H54 (cell line): ENCODE measurements around the gene TMEM263.
A peak's percentile ranks its signal among the peaks of the same experiment; 100 is the strongest.

Experiments used
- DNase-seq: peaks from one replicate; pipeline ENCODE4 v3.0.0; 2011; ENCODE audit warnings: low spot score, mixed read lengths; ENCODE audit not compliant: insufficient read length
- FAIRE-seq: peaks from 3 replicates; lab custom pipeline; 2011; peaks lifted over from hg19 to GRCh38; lab: Jason Lieb, UNC
- POLR2A ChIP-seq: IDR thresholded peaks from 2 replicates; pipeline ENCODE4 v1.6.1; 2011; ENCODE audit warnings: low read depth, mild to moderate bottlenecking, low read length

TMEM263 gene

GRCh38 chr12:106924268-106924861 lies 31.3 kb upstream of the TMEM263 start:
- TF ChIP-seq POLR2A: no peak
- no peak for FAIRE-seq
- DNase-seq: no peak

- DNase-seq: no peak
- no peak for TF ChIP-seq POLR2A
- no peak for FAIRE-seq
Measured at GRCh38 chr12:106926657-106927056, 29.1 kb upstream of the TMEM263 start.

GRCh38 chr12:106934277-106934676 lies 21.4 kb upstream of the TMEM263 start:
- FAIRE-seq: no peak
- DNase-seq: no peak
- no peak for TF ChIP-seq POLR2A

- no peak for FAIRE-seq
- no peak for DNase-seq
- TF ChIP-seq POLR2A: no peak
Measured at GRCh38 chr12:106941481-106942156, 14.1 kb upstream of the TMEM263 start.

GRCh38 chr12:106942775-106943174 lies 12.9 kb upstream of the TMEM263 start:
- TF ChIP-seq POLR2A: no peak
- FAIRE-seq (no peak), DNase-seq (no peak)

GRCh38 chr12:106945261-106945851 lies 10.4 kb upstream of the TMEM263 start:
- no peak for FAIRE-seq
- TF ChIP-seq POLR2A: no peak
- DNase-seq: no peak

- FAIRE-seq (no peak), DNase-seq (no peak)
- TF ChIP-seq POLR2A: no peak
Measured at GRCh38 chr12:106947461-106947860, 8.2 kb upstream of the TMEM263 start.

GRCh38 chr12:106950591-106950990 lies 5.1 kb upstream of the TMEM263 start:
- no peak for FAIRE-seq
- TF ChIP-seq POLR2A: no peak

GRCh38 chr12:106953352-106954250 lies 2.1 kb upstream of the TMEM263 start:
- FAIRE-seq (no peak), DNase-seq (no peak)
- TF ChIP-seq POLR2A: no peak

More at GRCh38 chr12:106950591-106950990, 5.1 kb upstream of the TMEM263 start:
- DNase-seq: no peak

- DNase-seq (no peak), FAIRE-seq (peak; percentile 30)
- no peak for TF ChIP-seq POLR2A
Measured at GRCh38 chr12:106954462-106955376, 988 bp upstream of the TMEM263 start.

- no peak for TF ChIP-seq POLR2A
- FAIRE-seq (no peak), DNase-seq (peak; percentile 49)
Measured at GRCh38 chr12:106956048-106956578, 406 bp downstream of the TMEM263 start.

- no peak for DNase-seq
- FAIRE-seq: no peak
- TF ChIP-seq POLR2A: no peak
Measured at GRCh38 chr12:106957583-106957982, 1.9 kb downstream of the TMEM263 start.
